ENCODE measurements around the gene CRACR2B. TPM values are rescaled to one million over a fixed set of nuclear protein-coding genes. Genes with fewer than 3 reads are reported as not detected.

CRACR2B gene
- total RNA-seq, 1 donor from 2014 or later, result 6.8 TPM

GRCh38 chr11:794766-795633 is 32.7 kb upstream of the CRACR2B start:
- DNase-seq (ENCODE audit: low spot score), result no peak

GRCh38 chr11:795634-796564 is 31.8 kb upstream of the CRACR2B start:
- DNase-seq (ENCODE audit: low spot score), result no peak

GRCh38 chr11:796565-797295 is 31.0 kb upstream of the CRACR2B start:
- no peak for DNase-seq (ENCODE audit: low spot score)

GRCh38 chr11:797296-798092 is 30.2 kb upstream of the CRACR2B start:
- DNase-seq (ENCODE audit: low spot score), result no peak

- peak; percentile 95 for DNase-seq (ENCODE audit: low spot score)
Measured at GRCh38 chr11:798093-798713, 29.5 kb upstream of the CRACR2B start, which contains the start of gene SLC25A22. Gene SLC25A22, minus strand, starts transcription at chr11:798281. Its CDS starts 3,275 bp downstream, at chr11:795006.

- no peak for DNase-seq (ENCODE audit: low spot score)
Measured at GRCh38 chr11:799641-800316, 27.9 kb upstream of the CRACR2B start.

- no peak for DNase-seq (ENCODE audit: low spot score)
Measured at GRCh38 chr11:800473-800872, 27.2 kb upstream of the CRACR2B start.

GRCh38 chr11:801097-801780 is 26.5 kb upstream of the CRACR2B start:
- no peak for DNase-seq (ENCODE audit: low spot score)

- no peak for DNase-seq (ENCODE audit: low spot score)
Measured at GRCh38 chr11:802018-802617, 25.6 kb upstream of the CRACR2B start.

- no peak for DNase-seq (ENCODE audit: low spot score)
Measured at GRCh38 chr11:802693-803466, 24.8 kb upstream of the CRACR2B start.

- no peak for DNase-seq (ENCODE audit: low spot score)
Measured at GRCh38 chr11:803467-803742, 24.3 kb upstream of the CRACR2B start.

- DNase-seq (ENCODE audit: low spot score), result no peak
Measured at GRCh38 chr11:803770-804598, 23.7 kb upstream of the CRACR2B start.

GRCh38 chr11:804599-804964 is 23.1 kb upstream of the CRACR2B start:
- no peak for DNase-seq (ENCODE audit: low spot score)

- DNase-seq (ENCODE audit: low spot score), result no peak
Measured at GRCh38 chr11:808427-809286, 19.1 kb upstream of the CRACR2B start.

- peak; percentile 99 for DNase-seq (ENCODE audit: low spot score)
Measured at GRCh38 chr11:809287-810039, 18.3 kb upstream of the CRACR2B start, which contains the start of gene RPLP2. Gene RPLP2, plus strand, starts transcription at chr11:809967. Its CDS starts 268 bp downstream, at chr11:810235.
